Heart left ventricle (tissue), 16 donors: ENCODE results near the gene JAG1. TPM values are rescaled to one million over a fixed set of nuclear protein-coding genes. Genes with fewer than 3 reads are reported as not detected.
A peak's percentile ranks its signal among the peaks of the same experiment; 100 is the strongest.

Experiments used
- ATAC-seq, 4 donors: fragments of 200-7000 bp; cut with Tn5 transposase; one replicate each; pipeline ENCODE4 v1.9.1; 2020 to 2022; ENCODE audit warnings: moderate library complexity in 4 of 4, mild to moderate bottlenecking in 3 of 4, moderate number of reproducible peaks in 1 of 4
- DNase-seq, 5 donors: peaks; one replicate each; pipeline ENCODE4 v3.0.0-alpha.2; 2020
- H3K27ac ChIP-seq, 12 donors: fragments of 200-600 bp; sonication (generic) in 4 of 12; one replicate each; pipeline versions ENCODE4 v1.5.0 to v1.8.0; 2016 to 2022; ENCODE audit warnings: mild to moderate bottlenecking in 2 of 12
- H3K27me3 ChIP-seq, 9 donors: fragments of 200-600 bp; sonication (generic) in 2 of 9; one replicate each; pipeline versions ENCODE4 v1.5.1 to v1.8.0; 2016 to 2022; ENCODE audit warnings: mild to moderate bottlenecking in 3 of 9
- H3K36me3 ChIP-seq, 9 donors: fragments of 200-600 bp; sonication (generic) in 2 of 9; one replicate each; pipeline versions ENCODE4 v1.5.0 to v1.8.0; 2018 to 2022; ENCODE audit warnings: mild to moderate bottlenecking in 2 of 9
- H3K4me1 ChIP-seq, 12 donors: fragments of 200-600 bp; sonication (generic) in 4 of 12; one replicate each; pipeline versions ENCODE4 v1.5.0 to v1.8.0; 2016 to 2022; ENCODE audit warnings: mild to moderate bottlenecking in 3 of 12
- H3K4me3 ChIP-seq, 12 donors: fragments of 200-600 bp; sonication (generic) in 4 of 12; one replicate each; pipeline versions ENCODE4 v1.5.0 to v1.8.0; 2017 to 2022; ENCODE audit warnings: mild to moderate bottlenecking in 9 of 12, moderate library complexity in 4 of 12
- H3K9me3 ChIP-seq, 12 donors: fragments of 200-600 bp; sonication (generic) in 4 of 12; one replicate each; pipeline versions ENCODE4 v1.5.0 to v1.8.0; 2016 to 2022; ENCODE audit warnings: mild to moderate bottlenecking in 1 of 12
- CTCF ChIP-seq, 12 donors: fragments of 200-600 bp; sonication (generic) in 4 of 12; IDR thresholded peaks; one replicate each; pipeline versions ENCODE4 v1.5.0 to v1.8.0; 2018 to 2022; ENCODE audit warnings: antibody characterized with exemption in 12 of 12, mild to moderate bottlenecking in 5 of 12
- POLR2A ChIP-seq, 2 donors: fragments of 450-650 bp; IDR thresholded peaks; one replicate each; pipeline ENCODE4 v1.6.1; 2017; ENCODE audit warnings: antibody characterized with exemption in 2 of 2, mild to moderate bottlenecking in 2 of 2, moderate library complexity in 2 of 2
- WGBS, 4 donors: extraction: QIAGEN DNeasy Blood & Tissue Kit in 2 of 4; methylation state at CpG; one replicate each; pipeline versions ENCODE4 v1.1.5 to v1.1.7; 2013 to 2018; 5-methylcytosine and 5-hydroxymethylcytosine counted together
- intact Hi-C, 10 donors: fragments of 100-400 bp; cut with DNase I; formaldehyde crosslinking; loops; one replicate each; pipeline versions ENCODE4 v1.11.1 to v1.14.2; 2022
- polyA plus RNA-seq, 2 donors: library from polyadenylated mRNA; stranded (reverse); fragments of 200-250 nt; gene quantifications; one replicate each; pipeline ENCODE4 v1.2.3, GENCODE V29; 2013
- total RNA-seq, 9 donors: library from RNA; depleted of rRNA in 2 of 9; stranded (reverse); fragments of >200 nt in 2 of 9; fragmentation: NEBNext Ultra II Directional in 3 of 9; extraction: Animal tissue kit (Norgen Biotek cat#: 25700) in 3 of 9; gene quantifications; one replicate each; pipeline versions ENCODE4 v1.1.0 to v1.2.4, GENCODE V29; 2016 to 2023
- donor health status: ischemic (EF 13 %, LVEDD 7.1; RV severe dilation, severe dysfunction).
- donor health status: healthy with polysubstance abuse.
- donor health status: DM: no; HTN: yes; CAD: no.
- donor health status: DM: no; HTN: no; CAD: no.
- donor health status: ischemic (EF 25% LVEDD 6.9; RV normal size, moderate dysfunction).
- donor health status: ischemic (EF 25% LVEDD 5.7; RV mildly dilated, moderate dysfunction).
- donor health status: healthy.
- donor health status: DM: yes; HTN: yes; CAD: no.
- donor health status: ischemic (EF 35%, LVEDD 5.7; RV mildly dilated, moderate dysfunction).
- donor health status: nonischemic (EF 11% LVEDD 7.7; RV severe dilation, severe dysfunction).
- donor health status: DM: yes; HTN: yes; CAD: no.
- donor health status: PGD.
- donor health status: ischemic (EF 29% LVEDD 5.4; RV normal size, mild dysfunction).
- donor health status: nonischemic (EF 23%, LVEDD 6.1; RV moderate dilation, normal function).

JAG1 gene
- total and polyA plus RNA-seq, 11 donors = 12.5 to 42.6 (median 24.9) TPM

GRCh38 chr20:10647909-10648308, 25.9 kb downstream of the JAG1 start:
- H3K27me3 ChIP-seq = no peaks in the 10 kb centered on the region
- H3K4me1 ChIP-seq = peaks cover 1 to 79% (median 30%) of the 10 kb centered on the region in 12 donors
- H3K36me3 ChIP-seq = peaks cover 0 to 100% (median 98%) of the 10 kb centered on the region in 9 donors
- intact Hi-C loops = no loop called here
- no peak for TF ChIP-seq CTCF (IDR thresholded peaks at IDR 0.05)
- no peak for TF ChIP-seq POLR2A (IDR thresholded peaks at IDR 0.05)
- no peak for ATAC-seq
- DNase-seq = no peak
- peak overlapping the region in 5 of 12 donors; percentile 7 to 41 (median 26) for H3K27ac ChIP-seq
- WGBS, 4 donors = 81 to 90% (median 85%) methylated on average over 11 of the region's 11 CpGs
- no peaks in the 10 kb centered on the region for H3K9me3 ChIP-seq
- H3K4me3 ChIP-seq = no peak overlapping the region

DNA sequence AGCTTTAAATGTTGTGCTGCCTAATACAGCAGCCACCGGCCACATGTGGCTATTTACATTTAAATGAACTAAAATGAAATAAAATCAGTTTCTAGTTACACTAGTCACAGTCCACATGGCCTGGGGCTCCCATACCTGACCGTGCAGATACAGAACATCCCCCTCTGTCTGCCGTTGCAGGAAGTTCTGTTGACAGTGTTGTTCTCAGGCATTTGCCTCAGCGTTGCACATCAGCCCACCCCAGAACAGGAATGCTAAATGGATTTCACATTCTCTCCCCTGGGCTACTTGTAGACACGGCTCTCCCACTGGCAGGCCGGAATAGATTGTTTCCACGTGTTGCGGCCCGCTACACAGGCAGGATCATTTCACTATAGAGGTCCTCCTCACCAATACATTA, 26.3 kb downstream of the JAG1 start:
- peaks cover 0 to 100% (median 98%) of the 10 kb centered on the region in 9 donors for H3K36me3 ChIP-seq
- H3K9me3 ChIP-seq = no peaks in the 10 kb centered on the region
- H3K4me3 ChIP-seq = no peak overlapping the region
- ATAC-seq (no peak), DNase-seq (no peak)
- intact Hi-C loops = no loop called here
- no peaks in the 10 kb centered on the region for H3K27me3 ChIP-seq
- WGBS, 4 donors = 61 to 71% (median 67%) methylated on average over 9 of the region's 9 CpGs
- peaks cover 0 to 77% (median 26%) of the 10 kb centered on the region in 12 donors for H3K4me1 ChIP-seq
- TF ChIP-seq POLR2A (IDR thresholded peaks at IDR 0.05) = no peak
- peak in 6 of 12 donors; percentile 14 to 44 (median 32) for TF ChIP-seq CTCF (IDR thresholded peaks at IDR 0.05)
- H3K27ac ChIP-seq = peak overlapping the region in 6 of 12 donors; percentile 4 to 41 (median 20)

DNA sequence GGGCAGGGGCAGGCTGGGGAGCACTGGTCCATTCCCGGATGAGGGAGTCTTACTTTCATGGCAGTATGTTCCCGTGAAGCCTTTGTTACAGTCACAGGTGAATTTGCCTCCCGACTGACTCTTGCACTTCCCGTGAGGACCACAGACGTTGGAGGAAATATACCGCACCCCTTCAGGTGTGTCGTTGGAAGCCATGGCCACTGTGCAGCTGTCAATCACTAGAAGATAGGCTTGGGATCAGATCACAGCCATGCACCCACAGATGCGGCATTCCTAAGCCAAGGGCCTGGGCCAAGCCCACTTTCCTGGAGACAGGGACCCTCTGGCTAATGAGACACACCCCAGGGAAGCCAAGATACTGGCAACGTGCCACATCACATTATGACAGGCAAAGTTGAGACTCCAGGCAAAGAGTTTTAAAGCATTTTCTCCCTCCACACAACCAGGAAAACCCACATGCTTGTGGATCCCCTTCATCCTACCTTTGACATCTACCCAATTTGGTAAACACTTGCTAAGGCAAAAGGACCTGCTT, 26.8 kb downstream of the JAG1 start:
- no peak for TF ChIP-seq CTCF (IDR thresholded peaks at IDR 0.05)
- no peak for TF ChIP-seq POLR2A (IDR thresholded peaks at IDR 0.05)
- intact Hi-C loops = no loop called here
- Histone ChIP-seq H3K4me1 (peaks cover 0 to 72% (median 20%) of the 10 kb centered on the region in 12 donors), H3K27ac (peak overlapping the region in 2 of 12 donors; percentile 4 to 15), H3K36me3 (peaks cover 0 to 100% (median 98%) of the 10 kb centered on the region in 9 donors), H3K4me3 (no peak overlapping the region), H3K9me3 (no peaks in the 10 kb centered on the region), H3K27me3 (no peaks in the 10 kb centered on the region)
- DNase-seq = no peak
- ATAC-seq = no peak
- WGBS, 4 donors = 79 to 89% (median 81%) methylated on average over 9 of the region's 9 CpGs

DNA sequence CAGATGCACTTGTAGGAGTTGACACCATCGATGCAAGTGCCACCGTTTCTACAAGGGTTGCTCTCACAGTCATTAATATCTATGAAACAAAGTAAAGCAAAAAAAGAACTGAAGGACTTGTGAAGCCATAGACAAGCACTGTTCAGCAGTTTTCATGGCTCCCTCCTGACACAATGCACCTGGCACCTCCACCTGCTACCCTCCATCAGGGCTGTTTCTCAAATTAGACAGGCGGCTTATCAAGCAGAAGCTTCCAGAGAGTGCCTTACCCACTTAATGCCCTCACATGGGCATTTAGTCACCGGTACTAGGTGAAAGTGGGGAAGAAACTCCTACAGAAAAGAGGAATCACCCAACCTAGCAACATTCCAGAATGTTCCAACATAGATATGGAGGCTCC, 27.8 kb downstream of the JAG1 start:
- Histone ChIP-seq H3K27me3 (no peaks in the 10 kb centered on the region), H3K27ac (peak overlapping the region in 1 of 12 donors; percentile 21), H3K4me3 (no peak overlapping the region), H3K9me3 (no peaks in the 10 kb centered on the region), H3K4me1 (peaks cover 0 to 68% (median 13%) of the 10 kb centered on the region in 12 donors), H3K36me3 (peaks cover 0 to 100% (median 99%) of the 10 kb centered on the region in 9 donors)
- intact Hi-C loops = no loop called here
- DNase-seq (no peak), ATAC-seq (no peak)
- WGBS, 4 donors = 77 to 85% (median 79%) methylated on average over 4 of the region's 4 CpGs
- TF ChIP-seq POLR2A (IDR thresholded peaks at IDR 0.05) = no peak
- TF ChIP-seq CTCF (IDR thresholded peaks at IDR 0.05) = no peak
